GM23248 (cell line): Measurements from ENCODE around the gene SLC35F4.

Experiments
- EZH2 ChIP-seq: fragments of 200-600 bp; sonication (generic); IDR thresholded peaks from 2 replicates; pipeline ENCODE4 v1.6.1; 2018; ENCODE audit warnings: antibody characterized with exemption, mild to moderate bottlenecking; ENCODE audit not compliant: insufficient read depth, poor library complexity, severe bottlenecking
- EZH2phosphoT487 ChIP-seq: fragments of 200-600 bp; sonication (generic); IDR thresholded peaks from 2 replicates; pipeline ENCODE4 v1.6.1; 2018; ENCODE audit warnings: antibody characterized with exemption, moderate library complexity, mild to moderate bottlenecking, low read depth; ENCODE audit not compliant: insufficient read depth

- TF ChIP-seq EZH2 (no peak), EZH2phosphoT487 (no peak)
These were observed 858 bp downstream of the SLC35F4 start for GRCh38 chr14:57865066-57865402.
